Activated B cell treated with CpG ODN at 0.5 μM for 24 hours (primary cell): ENCODE data around the gene ICE2. TPM values are rescaled to one million over a fixed set of nuclear protein-coding genes. Genes with fewer than 3 reads are reported as not detected.

Experiments used
- ATAC-seq: fragments of 200-7000 bp; cut with Tn5 transposase; one replicate; pipeline ENCODE4 v1.10.0; 2021; ENCODE audit warnings: low read depth, mild to moderate bottlenecking, moderate library complexity
- CTCF ChIA-PET: fragments of 350-600 bp; sonication (Branson Sonifier 250); formaldehyde crosslinking; loops from one replicate; lab custom pipeline; 2021; ENCODE audit warnings: antibody characterized with exemption; lab: Charles Lee
- POLR2A ChIA-PET: fragments of 350-600 bp; sonication (Branson Sonifier 250); formaldehyde crosslinking; loops from one replicate; lab custom pipeline; 2021; ENCODE audit warnings: antibody characterized with exemption; lab: Charles Lee
- DNase-seq: peaks from one replicate; pipeline ENCODE4 v3.0.0; 2022
- H3K27ac Mint-ChIP-seq: one replicate; pipeline ENCODE4 v1.8.0; 2020; ENCODE audit warnings: mixed read lengths
- H3K27me3 Mint-ChIP-seq: one replicate; pipeline ENCODE4 v1.8.0; 2021; ENCODE audit warnings: mixed read lengths
- H3K36me3 Mint-ChIP-seq: one replicate; pipeline ENCODE4 v1.8.0; 2021; ENCODE audit warnings: low read depth, mixed read lengths
- H3K4me1 Mint-ChIP-seq: one replicate; pipeline ENCODE4 v1.8.0; 2021; ENCODE audit warnings: mixed read lengths
- H3K4me3 Mint-ChIP-seq: one replicate; pipeline ENCODE4 v1.8.0; 2020; ENCODE audit warnings: mild to moderate bottlenecking, mixed read lengths
- H3K9me3 Mint-ChIP-seq: one replicate; pipeline ENCODE4 v1.8.0; 2020; ENCODE audit warnings: mixed read lengths
- intact Hi-C: fragments of 100-400 bp; cut with micrococcal nuclease; formaldehyde crosslinking; loops from one replicate; pipeline ENCODE4 v1.15.1; 2024
- total RNA-seq: library from RNA; stranded (reverse); gene quantifications from 2 replicates; pipeline ENCODE4 v1.2.3, GENCODE V29; 2022
- TF ChIP-seq, protein P1 (sequence below): fragments of 200-600 bp; IDR thresholded peaks from one replicate; pipeline ENCODE4 v1.8.0; 2022; ENCODE audit warnings: antibody characterized with exemption, mild to moderate bottlenecking

Gene ICE2
- total RNA-seq, 1 donor from 2014 or later, result 78.0 TPM

GRCh38 chr15:60420203-60420716 lies 58.7 kb downstream of the ICE2 start:
- Mint-ChIP-seq H3K4me1 (no peaks in the 10 kb centered on the region), H3K36me3 (peaks cover 30% of the 10 kb centered on the region), H3K4me3 (no peak overlapping the region), H3K27me3 (no peaks in the 10 kb centered on the region), H3K27ac (no peak overlapping the region), H3K9me3 (no peaks in the 10 kb centered on the region)
- ChIA-PET CTCF (no interaction called here), POLR2A (no interaction called here)
- DNase-seq (no peak), ATAC-seq (no peak)
- intact Hi-C loops, result no loop called here
- TF ChIP-seq, protein P1, sequence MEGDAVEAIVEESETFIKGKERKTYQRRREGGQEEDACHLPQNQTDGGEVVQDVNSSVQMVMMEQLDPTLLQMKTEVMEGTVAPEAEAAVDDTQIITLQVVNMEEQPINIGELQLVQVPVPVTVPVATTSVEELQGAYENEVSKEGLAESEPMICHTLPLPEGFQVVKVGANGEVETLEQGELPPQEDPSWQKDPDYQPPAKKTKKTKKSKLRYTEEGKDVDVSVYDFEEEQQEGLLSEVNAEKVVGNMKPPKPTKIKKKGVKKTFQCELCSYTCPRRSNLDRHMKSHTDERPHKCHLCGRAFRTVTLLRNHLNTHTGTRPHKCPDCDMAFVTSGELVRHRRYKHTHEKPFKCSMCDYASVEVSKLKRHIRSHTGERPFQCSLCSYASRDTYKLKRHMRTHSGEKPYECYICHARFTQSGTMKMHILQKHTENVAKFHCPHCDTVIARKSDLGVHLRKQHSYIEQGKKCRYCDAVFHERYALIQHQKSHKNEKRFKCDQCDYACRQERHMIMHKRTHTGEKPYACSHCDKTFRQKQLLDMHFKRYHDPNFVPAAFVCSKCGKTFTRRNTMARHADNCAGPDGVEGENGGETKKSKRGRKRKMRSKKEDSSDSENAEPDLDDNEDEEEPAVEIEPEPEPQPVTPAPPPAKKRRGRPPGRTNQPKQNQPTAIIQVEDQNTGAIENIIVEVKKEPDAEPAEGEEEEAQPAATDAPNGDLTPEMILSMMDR, result no peak

- no peak overlapping the region for H3K4me3 Mint-ChIP-seq
- H3K4me1 Mint-ChIP-seq, result no peaks in the 10 kb centered on the region
- TF ChIP-seq, protein P1, result no peak
- H3K27me3 Mint-ChIP-seq, result no peaks in the 10 kb centered on the region
- ATAC-seq (no peak), DNase-seq (no peak)
- intact Hi-C loops, result no loop called here
- ChIA-PET CTCF (no interaction called here), POLR2A (no interaction called here)
- peaks cover 25% of the 10 kb centered on the region for H3K36me3 Mint-ChIP-seq
- no peaks in the 10 kb centered on the region for H3K9me3 Mint-ChIP-seq
- H3K27ac Mint-ChIP-seq, result no peak overlapping the region
These were observed 59.2 kb downstream of the ICE2 start for GRCh38 chr15:60419753-60420152.

- POLR2A ChIA-PET, result no interaction called here
- no peaks in the 10 kb centered on the region for H3K27me3 Mint-ChIP-seq
- H3K4me3 Mint-ChIP-seq, result no peak overlapping the region
- TF ChIP-seq, protein P1, result no peak
- CTCF ChIA-PET, result no interaction called here
- no peak for ATAC-seq
- H3K27ac Mint-ChIP-seq, result no peak overlapping the region
- H3K36me3 Mint-ChIP-seq, result peaks cover 12% of the 10 kb centered on the region
- no peak for DNase-seq
- H3K4me1 Mint-ChIP-seq, result no peaks in the 10 kb centered on the region
- H3K9me3 Mint-ChIP-seq, result no peaks in the 10 kb centered on the region
- intact Hi-C loops, result no loop called here
These were observed 60.8 kb downstream of the ICE2 start for GRCh38 chr15:60418096-60418495.

GRCh38 chr15:60417112-60417511 lies 61.8 kb downstream of the ICE2 start:
- no peak overlapping the region for H3K4me3 Mint-ChIP-seq
- ChIA-PET CTCF (no interaction called here), POLR2A (no interaction called here)
- H3K4me1 Mint-ChIP-seq, result no peaks in the 10 kb centered on the region
- ATAC-seq (no peak), DNase-seq (no peak)
- TF ChIP-seq, protein P1, result no peak
- intact Hi-C loops, result no loop called here
- no peaks in the 10 kb centered on the region for H3K9me3 Mint-ChIP-seq
- H3K27ac Mint-ChIP-seq, result no peak overlapping the region
- H3K36me3 Mint-ChIP-seq, result peaks cover 7% of the 10 kb centered on the region
- H3K27me3 Mint-ChIP-seq, result no peaks in the 10 kb centered on the region

DNA sequence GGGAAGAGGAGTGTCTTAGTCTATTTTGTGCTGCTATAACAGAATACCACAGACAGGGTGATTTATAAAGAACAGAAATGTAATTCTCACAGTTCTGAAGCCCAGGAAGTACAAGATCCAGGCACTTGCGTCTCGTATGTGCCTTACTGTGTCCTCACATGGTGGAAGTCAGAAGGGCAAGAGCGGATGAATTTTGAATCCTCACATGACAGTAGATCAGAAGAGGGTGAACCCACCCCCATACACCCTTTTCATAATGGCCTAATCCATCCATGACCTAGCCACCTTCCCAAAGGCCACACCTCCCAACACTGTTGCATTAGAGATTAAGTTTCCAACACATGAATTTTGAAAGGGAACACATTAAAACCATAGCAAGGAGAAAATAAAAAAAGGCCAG lies 62.5 kb downstream of the ICE2 start:
- CTCF ChIA-PET, result no interaction called here
- no peaks in the 10 kb centered on the region for H3K4me1 Mint-ChIP-seq
- intact Hi-C loops, result no loop called here
- H3K27ac Mint-ChIP-seq, result no peak overlapping the region
- H3K4me3 Mint-ChIP-seq, result no peak overlapping the region
- H3K27me3 Mint-ChIP-seq, result no peaks in the 10 kb centered on the region
- TF ChIP-seq, protein P1, result no peak
- DNase-seq, result no peak
- H3K36me3 Mint-ChIP-seq, result peaks cover 6% of the 10 kb centered on the region
- ATAC-seq, result no peak
- POLR2A ChIA-PET, result no interaction called here
- H3K9me3 Mint-ChIP-seq, result no peaks in the 10 kb centered on the region
